ENCODE measurements around the gene TRABD2B. TPM values are rescaled to one million over a fixed set of nuclear protein-coding genes. Genes with fewer than 3 reads are reported as not detected.

Gene TRABD2B
- total and polyA plus RNA-seq, 2 experiments from 2014 or later: not detected

- in situ Hi-C loops (cut with MboI): no loop called here
- no peak overlapping the region for H3K4me2 ChIP-seq (ENCODE audit: unreplicated experiment)
- H3K27ac ChIP-seq: no peak overlapping the region
- 0 out of 2 replicates have a peak, but pooled peaks cover 11% of the 10 kb centered on the region for H3K27me3 ChIP-seq (replicated peaks; ENCODE audit: insufficient read depth)
- no peaks in the 10 kb centered on the region for H3K4me1 ChIP-seq (ENCODE audit: insufficient read depth)
- no peaks in the 10 kb centered on the region for H3K36me3 ChIP-seq (ENCODE audit: low read depth)
- no peaks in the 10 kb centered on the region for H4K20me1 ChIP-seq (ENCODE audit: insufficient read depth)
- DNase-seq: no peak
- no peak overlapping the region for H3K9ac ChIP-seq
- no peaks in the 10 kb centered on the region for H3F3A ChIP-seq (ENCODE audit: insufficient read depth)
- H3K79me2 ChIP-seq (ENCODE audit: insufficient read depth): no peaks in the 10 kb centered on the region
- H2AFZ ChIP-seq: no peak overlapping the region
- H3K9me3 ChIP-seq (ENCODE audit: low read depth): no peaks in the 10 kb centered on the region
- H3K9me2 ChIP-seq (ENCODE audit: insufficient read depth): no peaks in the 10 kb centered on the region
- TF ChIP-seq EZH2 (IDR thresholded peaks at IDR 0.05; ENCODE audit: insufficient read depth, poor library complexity, severe bottlenecking) (no peak), EZH2phosphoT487 (IDR thresholded peaks at IDR 0.05; ENCODE audit: insufficient read depth, low read depth) (no peak)
- 61 to 62% methylated on average over 19 to 22 of the region's 22 CpGs for WGBS, 2 experiments (ENCODE audit: low coverage in 1 of 2, low lambda C conversion rate in 2 of 2, missing lambda C conversion rate in 2 of 2)
- H3K4me3 ChIP-seq: no peak overlapping the region
Observed at GRCh38 chr1:47765742-47766485, 231.3 kb downstream of the TRABD2B start.

GRCh38 chr1:47765236-47765635 lies 231.9 kb downstream of the TRABD2B start:
- no peaks in the 10 kb centered on the region for H4K20me1 ChIP-seq (ENCODE audit: insufficient read depth)
- H3K4me2 ChIP-seq (ENCODE audit: unreplicated experiment): no peak overlapping the region
- H3K27ac ChIP-seq: no peak overlapping the region
- H3K9me2 ChIP-seq (ENCODE audit: insufficient read depth): no peaks in the 10 kb centered on the region
- H3K79me2 ChIP-seq (ENCODE audit: insufficient read depth): no peaks in the 10 kb centered on the region
- H3F3A ChIP-seq (ENCODE audit: insufficient read depth): no peaks in the 10 kb centered on the region
- H3K9ac ChIP-seq: no peak overlapping the region
- no peaks in the 10 kb centered on the region for H3K4me1 ChIP-seq (ENCODE audit: insufficient read depth)
- in situ Hi-C loops (cut with MboI): no loop called here
- 0 out of 2 replicates have a peak, but pooled peaks cover 11% of the 10 kb centered on the region for H3K27me3 ChIP-seq (replicated peaks; ENCODE audit: insufficient read depth)
- H2AFZ ChIP-seq: no peak overlapping the region
- 49 to 57% methylated on average over 8 of the region's 8 CpGs for WGBS, 2 experiments (ENCODE audit: low coverage in 1 of 2, low lambda C conversion rate in 2 of 2, missing lambda C conversion rate in 2 of 2)
- TF ChIP-seq EZH2phosphoT487 (IDR thresholded peaks at IDR 0.05; ENCODE audit: insufficient read depth, low read depth): no peak
- no peak for TF ChIP-seq EZH2 (IDR thresholded peaks at IDR 0.05; ENCODE audit: insufficient read depth, poor library complexity, severe bottlenecking)
- no peak for DNase-seq
- no peaks in the 10 kb centered on the region for H3K36me3 ChIP-seq (ENCODE audit: low read depth)
- H3K4me3 ChIP-seq: no peak overlapping the region
- H3K9me3 ChIP-seq (ENCODE audit: low read depth): no peaks in the 10 kb centered on the region

GRCh38 chr1:47764461-47765046 lies 232.6 kb downstream of the TRABD2B start:
- WGBS, 2 experiments (ENCODE audit: low coverage in 1 of 2, low lambda C conversion rate in 2 of 2, missing lambda C conversion rate in 2 of 2): 52 to 59% methylated on average over 9 of the region's 9 CpGs

GRCh38 chr1:47763591-47764171 lies 233.5 kb downstream of the TRABD2B start:
- in situ Hi-C loops (cut with MboI): no loop called here
- Histone ChIP-seq H3K36me3 (ENCODE audit: low read depth) (no peaks in the 10 kb centered on the region), H3K9me2 (ENCODE audit: insufficient read depth) (no peaks in the 10 kb centered on the region), H2AFZ (no peak overlapping the region), H4K20me1 (ENCODE audit: insufficient read depth) (no peaks in the 10 kb centered on the region), H3K9me3 (ENCODE audit: low read depth) (no peaks in the 10 kb centered on the region), H3K27me3 (replicated peaks; ENCODE audit: insufficient read depth) (peaks cover 4% of the 10 kb centered on the region; the same call in 1 of the 2 replicates), H3K4me1 (ENCODE audit: insufficient read depth) (no peaks in the 10 kb centered on the region), H3K79me2 (ENCODE audit: insufficient read depth) (no peaks in the 10 kb centered on the region), H3K4me3 (no peak overlapping the region), H3K4me2 (ENCODE audit: unreplicated experiment) (no peak overlapping the region), H3K27ac (no peak overlapping the region), H3F3A (ENCODE audit: insufficient read depth) (no peaks in the 10 kb centered on the region), H3K9ac (no peak overlapping the region)
- DNase-seq: peak; percentile 28
- 2 to 4% methylated on average over 9 of the region's 9 CpGs for WGBS, 2 experiments (ENCODE audit: low coverage in 1 of 2, low lambda C conversion rate in 2 of 2, missing lambda C conversion rate in 2 of 2)
- no peak for TF ChIP-seq EZH2phosphoT487 (IDR thresholded peaks at IDR 0.05; ENCODE audit: insufficient read depth, low read depth)
- no peak for TF ChIP-seq EZH2 (IDR thresholded peaks at IDR 0.05; ENCODE audit: insufficient read depth, poor library complexity, severe bottlenecking)

More at GRCh38 chr1:47764461-47765046, 232.6 kb downstream of the TRABD2B start:
- Histone ChIP-seq H3K4me3 (no peak overlapping the region), H3K27ac (no peak overlapping the region), H3K79me2 (ENCODE audit: insufficient read depth) (no peaks in the 10 kb centered on the region), H3K4me2 (ENCODE audit: unreplicated experiment) (no peak overlapping the region), H4K20me1 (ENCODE audit: insufficient read depth) (no peaks in the 10 kb centered on the region), H3K27me3 (replicated peaks; ENCODE audit: insufficient read depth) (peaks cover 11% of the 10 kb centered on the region; the same call in 1 of the 2 replicates), H3K9ac (no peak overlapping the region), H3K4me1 (ENCODE audit: insufficient read depth) (no peaks in the 10 kb centered on the region), H3K9me3 (ENCODE audit: low read depth) (no peaks in the 10 kb centered on the region), H3K36me3 (ENCODE audit: low read depth) (no peaks in the 10 kb centered on the region), H2AFZ (no peak overlapping the region), H3F3A (ENCODE audit: insufficient read depth) (no peaks in the 10 kb centered on the region), H3K9me2 (ENCODE audit: insufficient read depth) (no peaks in the 10 kb centered on the region)
- TF ChIP-seq EZH2phosphoT487 (IDR thresholded peaks at IDR 0.05; ENCODE audit: insufficient read depth, low read depth) (no peak), EZH2 (IDR thresholded peaks at IDR 0.05; ENCODE audit: insufficient read depth, poor library complexity, severe bottlenecking) (no peak)
- in situ Hi-C loops (cut with MboI): no loop called here
- DNase-seq: no peak

Data from GM23248 (cell line).